ENCODE measurements around the gene TUBB6.

The TUBB6 gene

GRCh38 chr18:12374401-12374800, 66.4 kb downstream of the TUBB6 start:
- no peak overlapping the region for H2AFZ ChIP-seq (ENCODE audit: low read depth)
- no peaks in the 10 kb centered on the region for H3K36me3 ChIP-seq (ENCODE audit: insufficient read depth)
- peaks cover 20% of the 10 kb centered on the region for H3K4me1 ChIP-seq (ENCODE audit: low read depth, poor library complexity, severe bottlenecking)
- TF ChIP-seq CTCF (conservative IDR thresholded peaks at IDR 0.05; ENCODE audit: low read depth, low read length), result no peak
- no peaks in the 10 kb centered on the region for H3K27me3 ChIP-seq (ENCODE audit: insufficient read depth, low read depth)
- H3K27ac ChIP-seq, result no peak overlapping the region
- no peak overlapping the region for H3K9ac ChIP-seq
- H3K4me3 ChIP-seq (IDR thresholded peaks at IDR 0.05; ENCODE audit: insufficient read depth, low read depth, low read length), result no peak overlapping the region
- peaks cover 68% of the 10 kb centered on the region for H3K79me2 ChIP-seq (ENCODE audit: insufficient read depth, low read depth)
- no peaks in the 10 kb centered on the region; the same call in 1 of the 2 replicates for H4K20me1 ChIP-seq (ENCODE audit: insufficient read depth)
- no peak overlapping the region for H3K4me2 ChIP-seq
